ENCODE results near the gene NOP53.
"Not testable (repeated sequence)": the region's sequence is repeated elsewhere in the genome, so short reads cannot be mapped to it uniquely, and the experiment has no call there.

The NOP53 gene

GRCh38 chr19:47778049-47778953 lies 33.0 kb downstream of the NOP53 start, which contains the start of gene SELENOW:
Gene SELENOW, plus strand, starts transcription at chr19:47778703. Its CDS starts 83 bp downstream, at chr19:47778786.
- DNase-seq, result peak; percentile 85

DNA sequence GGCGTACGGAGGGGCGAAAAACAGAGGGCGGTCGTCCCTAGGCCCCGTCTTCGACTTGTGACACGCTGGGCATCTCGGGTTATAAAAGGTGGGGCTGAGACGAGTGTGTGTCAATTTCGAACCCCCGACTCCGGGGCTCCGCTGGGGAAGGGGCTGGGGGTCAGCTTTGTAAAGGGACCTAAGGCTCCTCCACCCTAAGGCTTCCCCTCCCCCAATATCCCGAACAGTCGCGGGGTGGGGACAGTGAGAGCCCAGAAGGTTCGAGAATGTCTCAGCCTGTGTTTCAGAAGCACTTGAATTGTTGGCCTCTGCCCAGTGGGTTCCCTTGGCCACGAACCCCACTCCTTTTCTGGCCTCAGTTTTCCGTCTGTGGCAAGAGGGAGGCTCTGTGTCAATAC lies 33.6 kb downstream of the NOP53 start:
- DNase-seq, result peak; percentile 24

DNA sequence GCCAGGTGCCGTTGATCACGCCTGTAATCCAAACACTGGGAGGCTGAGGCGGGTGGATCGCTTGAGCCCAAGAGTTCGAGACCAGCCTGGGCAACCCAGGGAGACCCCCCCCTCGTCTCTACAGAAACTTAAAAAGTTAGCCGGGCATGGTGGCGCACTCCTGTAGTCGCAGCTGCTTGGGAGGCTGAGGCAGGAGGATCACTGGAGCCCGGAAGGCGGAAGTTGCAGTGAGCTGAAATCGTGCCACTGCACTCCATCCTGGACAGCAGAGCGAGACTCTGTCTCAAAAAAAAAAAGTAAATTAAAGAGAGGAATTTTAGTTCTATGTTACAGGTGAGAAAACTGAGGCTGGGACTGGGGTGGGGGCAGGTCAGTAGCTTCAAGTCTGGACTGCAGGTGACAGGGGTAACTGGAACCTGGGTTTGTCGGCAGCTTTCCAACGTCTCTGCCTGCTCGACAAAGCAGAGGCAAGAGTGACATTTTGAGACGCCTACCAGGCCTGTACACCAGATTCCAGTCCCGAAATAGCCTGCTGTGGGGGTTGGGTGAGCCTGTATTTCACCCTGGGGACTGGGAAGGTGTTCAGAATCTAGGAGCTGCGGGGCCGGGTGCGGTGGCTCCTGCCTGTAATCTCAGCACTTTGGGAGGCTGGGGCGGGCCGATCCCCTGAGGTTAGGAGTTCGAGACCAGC lies 34.3 kb downstream of the NOP53 start:
- DNase-seq, result no peak

DNA sequence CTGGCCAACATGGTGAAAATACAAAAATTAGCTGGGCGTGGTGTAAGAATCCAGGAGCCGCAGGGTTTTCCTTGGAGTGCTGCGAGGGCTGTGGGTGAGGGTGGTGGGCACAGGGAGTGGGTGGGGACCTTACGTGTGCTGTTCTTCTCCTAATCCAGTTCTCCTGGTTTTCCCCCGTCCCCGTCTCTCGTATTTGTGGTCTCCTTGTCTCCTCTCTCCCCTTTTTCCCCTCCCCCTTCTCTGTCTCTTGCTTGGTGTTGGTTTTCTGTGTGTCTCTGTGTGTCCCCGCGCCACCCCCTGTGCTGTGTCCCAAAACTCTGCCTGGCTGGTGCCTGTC lies 34.8 kb downstream of the NOP53 start:
- DNase-seq, result no peak

GRCh38 chr19:47781590-47782262 lies 36.4 kb downstream of the NOP53 start:
- DNase-seq, result no peak

GRCh38 chr19:47786566-47786965 lies 41.2 kb downstream of the NOP53 start:
- DNase-seq, result no peak

DNA sequence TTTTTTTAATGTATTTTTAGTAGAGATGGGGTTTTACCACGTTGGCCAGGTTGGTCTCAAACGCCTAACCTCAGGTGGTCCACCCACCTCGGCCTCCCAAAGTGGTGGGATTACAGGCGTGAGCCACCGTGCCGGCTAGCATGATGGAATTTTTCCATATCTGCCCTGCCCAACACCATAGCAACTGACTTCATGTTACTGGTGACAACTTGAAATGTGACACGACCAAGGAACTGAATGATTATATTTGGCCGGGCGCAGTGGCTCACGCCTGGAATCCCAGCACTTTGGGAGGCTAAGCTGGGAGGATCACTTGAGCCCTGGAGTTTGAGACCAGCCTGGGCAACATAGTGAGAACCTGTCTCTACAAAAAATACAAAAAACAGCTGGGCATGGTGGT lies 42.0 kb downstream of the NOP53 start:
- DNase-seq, result not testable (repeated sequence)

- not testable (repeated sequence) for DNase-seq
Measured at GRCh38 chr19:47789811-47790210, 44.5 kb downstream of the NOP53 start.

DNA sequence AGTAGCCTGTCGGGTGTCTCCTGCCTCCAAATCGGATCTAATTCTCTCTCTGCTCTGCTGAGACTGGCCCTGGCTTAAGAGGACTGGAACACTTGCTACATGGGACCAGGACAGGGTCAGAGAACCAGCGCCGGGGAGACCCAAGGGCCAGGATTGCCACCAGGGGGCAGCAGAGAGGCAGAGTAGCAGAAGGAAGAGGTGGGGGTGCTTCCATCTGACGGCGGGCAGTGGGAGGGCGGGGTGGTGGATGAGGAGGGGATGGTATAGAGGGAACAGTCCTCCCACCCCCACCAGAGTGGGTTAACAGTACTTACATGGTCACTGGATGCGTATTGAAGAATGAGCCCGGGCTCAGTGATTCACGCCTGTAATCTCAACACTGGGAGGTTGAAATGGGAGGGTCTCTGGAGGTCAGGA lies 45.1 kb downstream of the NOP53 start:
- DNase-seq, result peak; percentile 95

GRCh38 chr19:47792616-47793015 lies 47.3 kb downstream of the NOP53 start:
- no peak for DNase-seq

GRCh38 chr19:47794526-47794925 lies 49.2 kb downstream of the NOP53 start:
- no peak for DNase-seq

- DNase-seq, result no peak
Measured at GRCh38 chr19:47796785-47797184, 51.4 kb downstream of the NOP53 start.

GRCh38 chr19:47797996-47798903 lies 52.9 kb downstream of the NOP53 start:
- no peak for DNase-seq

DNA sequence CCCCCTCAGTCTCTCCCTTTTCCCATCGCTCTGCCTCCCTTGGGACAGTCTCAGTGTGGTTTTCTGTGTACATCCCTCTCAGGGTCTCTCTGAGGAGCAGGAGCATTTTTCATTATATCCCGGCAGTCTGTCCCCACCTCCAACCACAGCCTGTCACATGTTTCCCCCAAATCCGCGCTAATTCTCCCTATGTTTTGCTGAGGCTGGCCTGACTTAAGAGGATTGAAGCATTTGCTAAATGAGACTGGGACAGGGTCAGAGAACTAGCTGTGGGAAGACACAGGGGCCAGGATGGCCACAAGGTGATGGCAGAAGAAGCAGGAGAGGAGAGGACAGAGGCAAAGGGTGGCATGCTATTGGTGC lies 53.5 kb downstream of the NOP53 start:
- DNase-seq, result no peak

- no peak for DNase-seq
Measured at GRCh38 chr19:47801270-47801669, 55.9 kb downstream of the NOP53 start.

GRCh38 chr19:47802521-47803043 lies 57.2 kb downstream of the NOP53 start:
- DNase-seq, result no peak

GRCh38 chr19:47803148-47803547 lies 57.8 kb downstream of the NOP53 start:
- not testable (repeated sequence) for DNase-seq

- not testable (repeated sequence) for DNase-seq
Measured at GRCh38 chr19:47803671-47804070, 58.3 kb downstream of the NOP53 start.

GRCh38 chr19:47804451-47804850 lies 59.1 kb downstream of the NOP53 start, which contains the start of gene TPRX1:
Gene TPRX1, minus strand, starts transcription at chr19:47804551. Its CDS starts 12 bp downstream, at chr19:47804539.
- not testable (repeated sequence) for DNase-seq

DNA sequence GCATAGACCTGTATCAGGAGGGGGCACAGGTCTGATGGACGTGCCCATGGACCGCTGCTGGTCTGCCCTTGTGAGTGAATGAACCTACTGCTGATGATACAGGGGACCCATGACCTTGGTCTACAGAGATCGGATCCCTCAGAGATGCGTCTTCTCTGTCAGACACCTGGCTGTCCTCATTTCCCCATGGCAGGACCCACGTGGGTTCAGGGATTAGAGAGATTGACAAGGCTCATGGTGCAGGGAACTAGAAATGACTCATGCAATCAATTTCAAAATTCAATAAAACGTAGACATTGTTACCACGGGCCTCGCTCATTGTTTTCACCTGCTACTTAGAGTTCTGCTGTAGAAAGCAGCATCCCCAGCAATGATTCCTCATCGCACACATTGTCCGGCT lies 60.0 kb downstream of the NOP53 start:
- no peak for DNase-seq

- DNase-seq, result no peak
Measured at GRCh38 chr19:47806435-47806834, 61.1 kb downstream of the NOP53 start.

Data from activated CD4-positive, alpha-beta T cell treated with anti-CD3 and anti-CD28 coated beads for 48 hours (primary cell).